Spleen (tissue), 7 donors: ENCODE results near the gene NRN1L.

ENCODE experiments used
- POLR2A ChIP-seq, 3 donors: fragments of 450-650 bp; IDR thresholded peaks; one replicate each; pipeline ENCODE4 v1.5.1; 2017; ENCODE audit warnings: antibody characterized with exemption in 3 of 3, mild to moderate bottlenecking in 1 of 3
- POLR2AphosphoS5 ChIP-seq, 3 donors: sonication (generic); formaldehyde crosslinking; IDR thresholded peaks; one replicate each; pipeline ENCODE4 v1.5.1; 2017; ENCODE audit warnings: antibody characterized with exemption in 3 of 3
- TF ChIP-seq, protein P1 (sequence below), 11 experiments: fragments of 200-600 bp in 7 of 11; fragments of 450-650 bp in 4 of 11; sonication (generic) in 4 of 11; IDR thresholded peaks in 8 of 11; conservative IDR thresholded peaks in 3 of 11; 1 replicate in 7 of 11; 2 replicates in 4 of 11; pipeline versions ENCODE4 v1.4.0 to v1.8.0; 2016 to 2021; ENCODE audit warnings: antibody characterized with exemption in 11 of 11, inconsistent platforms in 4 of 11, mild to moderate bottlenecking in 1 of 11
- donor health status: DM: no; HTN: no; CAD: no; lungs with moderate emphysema.
- donor health status: DM: no; HTN: no; CAD: no.
- donor health status: DM: no; HTN: no; CAD: no.

DNA sequence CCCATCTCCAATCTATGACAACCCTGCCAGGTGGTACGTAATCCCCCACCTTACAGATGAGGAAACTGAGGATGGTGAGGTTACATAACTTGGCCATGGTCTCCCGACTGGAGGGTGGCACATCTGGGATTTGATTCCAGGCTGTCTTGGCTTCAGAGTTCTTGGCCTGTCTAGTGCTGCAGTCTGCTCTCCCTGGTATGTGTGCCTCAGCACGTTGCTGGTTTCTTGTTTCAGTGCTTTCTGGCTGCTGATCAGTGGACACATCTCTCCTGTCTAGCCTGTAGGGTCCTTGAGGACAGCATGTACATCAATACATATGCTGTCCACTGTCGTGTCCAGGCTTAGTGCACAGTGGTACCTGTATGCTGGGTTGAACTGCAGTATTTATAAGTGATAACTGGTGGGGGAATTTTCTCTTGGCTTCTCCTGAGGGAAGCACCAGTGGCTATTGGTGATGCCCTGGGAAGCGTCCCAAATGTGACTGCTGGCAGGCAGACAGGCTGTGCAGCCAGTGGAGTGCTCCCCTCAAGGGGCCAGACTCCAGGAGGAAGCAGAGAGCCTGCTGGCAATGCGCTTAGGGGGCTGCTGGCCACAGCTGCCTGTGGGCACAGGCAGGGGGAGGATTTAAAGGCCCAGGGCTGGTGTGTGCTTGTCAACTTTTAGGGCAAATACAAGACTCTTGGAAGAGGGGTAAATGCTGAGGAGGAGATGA, 32.6 kb downstream of the NRN1L start:
- no peak for TF ChIP-seq POLR2A (IDR thresholded peaks at IDR 0.05)
- TF ChIP-seq, protein P1, sequence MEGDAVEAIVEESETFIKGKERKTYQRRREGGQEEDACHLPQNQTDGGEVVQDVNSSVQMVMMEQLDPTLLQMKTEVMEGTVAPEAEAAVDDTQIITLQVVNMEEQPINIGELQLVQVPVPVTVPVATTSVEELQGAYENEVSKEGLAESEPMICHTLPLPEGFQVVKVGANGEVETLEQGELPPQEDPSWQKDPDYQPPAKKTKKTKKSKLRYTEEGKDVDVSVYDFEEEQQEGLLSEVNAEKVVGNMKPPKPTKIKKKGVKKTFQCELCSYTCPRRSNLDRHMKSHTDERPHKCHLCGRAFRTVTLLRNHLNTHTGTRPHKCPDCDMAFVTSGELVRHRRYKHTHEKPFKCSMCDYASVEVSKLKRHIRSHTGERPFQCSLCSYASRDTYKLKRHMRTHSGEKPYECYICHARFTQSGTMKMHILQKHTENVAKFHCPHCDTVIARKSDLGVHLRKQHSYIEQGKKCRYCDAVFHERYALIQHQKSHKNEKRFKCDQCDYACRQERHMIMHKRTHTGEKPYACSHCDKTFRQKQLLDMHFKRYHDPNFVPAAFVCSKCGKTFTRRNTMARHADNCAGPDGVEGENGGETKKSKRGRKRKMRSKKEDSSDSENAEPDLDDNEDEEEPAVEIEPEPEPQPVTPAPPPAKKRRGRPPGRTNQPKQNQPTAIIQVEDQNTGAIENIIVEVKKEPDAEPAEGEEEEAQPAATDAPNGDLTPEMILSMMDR (IDR thresholded peaks at IDR 0.05 in 8 of 11, conservative IDR thresholded peaks at IDR 0.05 in 3 of 11), result no peak
- no peak for TF ChIP-seq POLR2AphosphoS5 (IDR thresholded peaks at IDR 0.05)
